Gastroesophageal sphincter (tissue), 3 donors: ENCODE results near the gene ATF7IP.
"Not testable (repeated sequence)": the region's sequence is repeated elsewhere in the genome, so short reads cannot be mapped to it uniquely, and the experiment has no call there.

Source experiments
- EP300 ChIP-seq: sonication (generic); formaldehyde crosslinking; IDR thresholded peaks from one replicate; pipeline ENCODE4 v1.6.1; 2017; ENCODE audit warnings: antibody characterized with exemption, mild to moderate bottlenecking
- POLR2AphosphoS5 ChIP-seq: sonication (generic); formaldehyde crosslinking; IDR thresholded peaks from one replicate; pipeline ENCODE4 v1.6.1; 2017; ENCODE audit warnings: antibody characterized with exemption
- TF ChIP-seq, protein P1 (sequence below), 4 experiments: fragments of 200-600 bp in 2 of 4; fragments of 450-650 bp in 2 of 4; sonication (generic) in 1 of 4; IDR thresholded peaks; one replicate each; pipeline ENCODE4 v1.5.1; 2017 to 2019; ENCODE audit warnings: antibody characterized with exemption in 4 of 4, mild to moderate bottlenecking in 2 of 4, moderate library complexity in 2 of 4

DNA sequence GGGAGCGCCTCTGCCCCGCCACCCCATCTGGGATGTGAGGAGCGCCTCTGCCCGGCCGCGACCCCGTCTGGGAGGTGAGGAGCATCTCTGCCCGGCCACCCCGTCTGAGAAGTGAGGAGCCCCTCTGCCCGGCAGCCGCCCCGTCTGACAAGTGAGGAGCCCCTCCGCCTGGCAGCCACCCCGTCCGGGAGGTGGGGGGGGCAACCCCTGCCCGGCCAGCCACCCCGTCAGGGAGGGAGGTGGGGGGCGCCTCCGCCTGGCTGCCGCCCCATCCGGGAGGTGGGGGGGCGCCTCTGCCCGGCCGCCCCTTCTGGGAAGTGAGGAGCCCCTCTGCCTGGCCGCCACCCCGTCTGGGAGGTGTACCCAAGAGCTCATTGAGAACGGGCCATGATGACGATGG, 10.8 kb upstream of the ATF7IP start:
- TF ChIP-seq, protein P1, sequence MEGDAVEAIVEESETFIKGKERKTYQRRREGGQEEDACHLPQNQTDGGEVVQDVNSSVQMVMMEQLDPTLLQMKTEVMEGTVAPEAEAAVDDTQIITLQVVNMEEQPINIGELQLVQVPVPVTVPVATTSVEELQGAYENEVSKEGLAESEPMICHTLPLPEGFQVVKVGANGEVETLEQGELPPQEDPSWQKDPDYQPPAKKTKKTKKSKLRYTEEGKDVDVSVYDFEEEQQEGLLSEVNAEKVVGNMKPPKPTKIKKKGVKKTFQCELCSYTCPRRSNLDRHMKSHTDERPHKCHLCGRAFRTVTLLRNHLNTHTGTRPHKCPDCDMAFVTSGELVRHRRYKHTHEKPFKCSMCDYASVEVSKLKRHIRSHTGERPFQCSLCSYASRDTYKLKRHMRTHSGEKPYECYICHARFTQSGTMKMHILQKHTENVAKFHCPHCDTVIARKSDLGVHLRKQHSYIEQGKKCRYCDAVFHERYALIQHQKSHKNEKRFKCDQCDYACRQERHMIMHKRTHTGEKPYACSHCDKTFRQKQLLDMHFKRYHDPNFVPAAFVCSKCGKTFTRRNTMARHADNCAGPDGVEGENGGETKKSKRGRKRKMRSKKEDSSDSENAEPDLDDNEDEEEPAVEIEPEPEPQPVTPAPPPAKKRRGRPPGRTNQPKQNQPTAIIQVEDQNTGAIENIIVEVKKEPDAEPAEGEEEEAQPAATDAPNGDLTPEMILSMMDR (IDR thresholded peaks at IDR 0.05), result not testable (repeated sequence)
- TF ChIP-seq EP300, POLR2AphosphoS5: not testable (repeated sequence)
